Heart left ventricle (tissue), 13 donors: ENCODE measurements around the gene LTBP2.

Experiments used
- POLR2A ChIP-seq, 2 donors: fragments of 450-650 bp; IDR thresholded peaks; one replicate each; pipeline ENCODE4 v1.6.1; 2017; ENCODE audit warnings: antibody characterized with exemption in 2 of 2, mild to moderate bottlenecking in 2 of 2, moderate library complexity in 2 of 2
- TF ChIP-seq, protein P1 (sequence below), 12 donors: fragments of 200-600 bp; sonication (generic) in 4 of 12; IDR thresholded peaks; one replicate each; pipeline versions ENCODE4 v1.5.0 to v1.8.0; 2018 to 2022; ENCODE audit warnings: antibody characterized with exemption in 12 of 12, mild to moderate bottlenecking in 5 of 12
- donor health status: ischemic (EF 13 %, LVEDD 7.1; RV severe dilation, severe dysfunction).
- donor health status: DM: no; HTN: yes; CAD: no.
- donor health status: DM: no; HTN: no; CAD: no.
- donor health status: ischemic (EF 25% LVEDD 6.9; RV normal size, moderate dysfunction).
- donor health status: ischemic (EF 25% LVEDD 5.7; RV mildly dilated, moderate dysfunction).
- donor health status: ischemic (EF 35%, LVEDD 5.7; RV mildly dilated, moderate dysfunction).
- donor health status: nonischemic (EF 11% LVEDD 7.7; RV severe dilation, severe dysfunction).
- donor health status: DM: yes; HTN: yes; CAD: no.
- donor health status: PGD.
- donor health status: ischemic (EF 29% LVEDD 5.4; RV normal size, mild dysfunction).
- donor health status: nonischemic (EF 23%, LVEDD 6.1; RV moderate dilation, normal function).

DNA sequence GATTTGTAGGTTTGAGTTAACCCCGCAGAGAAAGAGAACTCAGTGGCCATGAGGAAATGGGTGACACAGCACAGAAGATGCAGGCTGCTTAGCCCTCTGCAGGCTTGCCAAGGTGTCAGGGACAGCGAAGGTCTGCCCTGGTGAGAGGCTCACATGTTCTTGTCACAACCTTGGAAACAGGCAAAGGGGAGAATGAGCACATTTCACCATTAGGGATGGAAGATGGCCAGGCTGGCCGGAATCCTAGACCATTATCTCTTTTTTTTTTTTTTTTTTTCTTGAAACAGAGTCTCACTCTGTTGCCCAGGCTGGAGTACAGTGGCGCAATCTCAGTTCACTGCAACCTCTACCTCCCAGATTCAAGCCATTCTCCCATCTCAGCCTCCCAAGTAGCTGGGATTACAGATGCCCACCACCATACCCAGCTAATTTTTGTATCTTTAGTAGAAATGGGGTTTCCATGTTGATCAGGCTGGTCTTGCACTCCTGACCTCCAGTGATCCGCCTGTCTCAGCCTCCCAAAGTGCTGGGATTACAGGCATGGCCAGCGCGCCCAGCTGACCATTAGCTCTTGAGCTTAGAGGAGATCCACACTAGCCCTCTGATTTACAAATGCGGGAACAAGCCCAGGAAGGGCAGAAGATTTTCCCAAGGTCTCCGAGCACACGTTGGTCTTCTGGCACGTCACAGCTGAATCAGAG lies 34.6 kb downstream of the LTBP2 start:
- TF ChIP-seq, protein P1, sequence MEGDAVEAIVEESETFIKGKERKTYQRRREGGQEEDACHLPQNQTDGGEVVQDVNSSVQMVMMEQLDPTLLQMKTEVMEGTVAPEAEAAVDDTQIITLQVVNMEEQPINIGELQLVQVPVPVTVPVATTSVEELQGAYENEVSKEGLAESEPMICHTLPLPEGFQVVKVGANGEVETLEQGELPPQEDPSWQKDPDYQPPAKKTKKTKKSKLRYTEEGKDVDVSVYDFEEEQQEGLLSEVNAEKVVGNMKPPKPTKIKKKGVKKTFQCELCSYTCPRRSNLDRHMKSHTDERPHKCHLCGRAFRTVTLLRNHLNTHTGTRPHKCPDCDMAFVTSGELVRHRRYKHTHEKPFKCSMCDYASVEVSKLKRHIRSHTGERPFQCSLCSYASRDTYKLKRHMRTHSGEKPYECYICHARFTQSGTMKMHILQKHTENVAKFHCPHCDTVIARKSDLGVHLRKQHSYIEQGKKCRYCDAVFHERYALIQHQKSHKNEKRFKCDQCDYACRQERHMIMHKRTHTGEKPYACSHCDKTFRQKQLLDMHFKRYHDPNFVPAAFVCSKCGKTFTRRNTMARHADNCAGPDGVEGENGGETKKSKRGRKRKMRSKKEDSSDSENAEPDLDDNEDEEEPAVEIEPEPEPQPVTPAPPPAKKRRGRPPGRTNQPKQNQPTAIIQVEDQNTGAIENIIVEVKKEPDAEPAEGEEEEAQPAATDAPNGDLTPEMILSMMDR (IDR thresholded peaks at IDR 0.05), result no peak
- TF ChIP-seq POLR2A (IDR thresholded peaks at IDR 0.05), result no peak
